ENCODE data around the gene MCC. TPM values are rescaled to one million over a fixed set of nuclear protein-coding genes. Genes with fewer than 3 reads are reported as not detected.

MCC gene
- total and polyA plus RNA-seq, 2 donors from 2014 or later: 2.4 to 20.6 TPM

DNA sequence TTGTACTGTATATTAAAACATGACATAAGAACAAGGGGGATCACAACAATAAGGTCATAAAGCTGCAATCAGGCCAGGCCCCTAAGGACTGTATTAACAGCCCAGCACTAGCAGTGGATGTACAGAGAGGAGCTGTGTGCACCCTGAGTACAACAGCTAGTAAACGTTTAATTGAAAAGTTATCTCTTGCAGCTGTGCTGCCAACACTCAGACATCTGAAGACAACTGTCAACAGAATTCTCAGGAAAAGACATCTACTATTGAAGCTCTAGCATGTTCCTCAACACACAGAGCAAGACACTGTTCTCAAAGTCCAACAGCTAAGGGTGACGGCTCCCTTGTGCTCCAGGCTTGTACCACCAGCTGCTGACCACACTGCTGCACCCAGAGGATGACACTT is 312.1 kb downstream of the MCC start:
- Histone ChIP-seq H3K36me3 (ENCODE audit: control insufficient read depth in 2 of 3, insufficient read depth in 3 of 3, low read length in 3 of 3) (no peaks in the 10 kb centered on the region), H3K27ac (ENCODE audit: low read depth in 2 of 2, low read length in 2 of 2) (no peak overlapping the region), H3K9ac (ENCODE audit: low read length in 3 of 3) (no peak overlapping the region), H3K4me3 (ENCODE audit: low read length in 3 of 3) (no peak overlapping the region), H3K4me1 (ENCODE audit: control insufficient read depth in 2 of 3, insufficient read depth in 2 of 3, low read depth in 1 of 3, low read length in 3 of 3) (peaks cover 0 to 2% (median 0%) of the 10 kb centered on the region in 3 donors), H3K27me3 (ENCODE audit: control insufficient read depth, insufficient read depth, low read length) (no peaks in the 10 kb centered on the region), H3K9me3 (ENCODE audit: control insufficient read depth in 2 of 3, insufficient read depth in 1 of 3, low read length in 3 of 3) (no peaks in the 10 kb centered on the region)
- FAIRE-seq: no peak
- TF ChIP-seq, protein P1, sequence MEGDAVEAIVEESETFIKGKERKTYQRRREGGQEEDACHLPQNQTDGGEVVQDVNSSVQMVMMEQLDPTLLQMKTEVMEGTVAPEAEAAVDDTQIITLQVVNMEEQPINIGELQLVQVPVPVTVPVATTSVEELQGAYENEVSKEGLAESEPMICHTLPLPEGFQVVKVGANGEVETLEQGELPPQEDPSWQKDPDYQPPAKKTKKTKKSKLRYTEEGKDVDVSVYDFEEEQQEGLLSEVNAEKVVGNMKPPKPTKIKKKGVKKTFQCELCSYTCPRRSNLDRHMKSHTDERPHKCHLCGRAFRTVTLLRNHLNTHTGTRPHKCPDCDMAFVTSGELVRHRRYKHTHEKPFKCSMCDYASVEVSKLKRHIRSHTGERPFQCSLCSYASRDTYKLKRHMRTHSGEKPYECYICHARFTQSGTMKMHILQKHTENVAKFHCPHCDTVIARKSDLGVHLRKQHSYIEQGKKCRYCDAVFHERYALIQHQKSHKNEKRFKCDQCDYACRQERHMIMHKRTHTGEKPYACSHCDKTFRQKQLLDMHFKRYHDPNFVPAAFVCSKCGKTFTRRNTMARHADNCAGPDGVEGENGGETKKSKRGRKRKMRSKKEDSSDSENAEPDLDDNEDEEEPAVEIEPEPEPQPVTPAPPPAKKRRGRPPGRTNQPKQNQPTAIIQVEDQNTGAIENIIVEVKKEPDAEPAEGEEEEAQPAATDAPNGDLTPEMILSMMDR (IDR thresholded peaks at IDR 0.05; ENCODE audit: borderline replicate concordance, extremely low read depth, insufficient read depth): no peak
- intact Hi-C loops (cut with DNase I): no loop called here
- no peak for DNase-seq

DNA sequence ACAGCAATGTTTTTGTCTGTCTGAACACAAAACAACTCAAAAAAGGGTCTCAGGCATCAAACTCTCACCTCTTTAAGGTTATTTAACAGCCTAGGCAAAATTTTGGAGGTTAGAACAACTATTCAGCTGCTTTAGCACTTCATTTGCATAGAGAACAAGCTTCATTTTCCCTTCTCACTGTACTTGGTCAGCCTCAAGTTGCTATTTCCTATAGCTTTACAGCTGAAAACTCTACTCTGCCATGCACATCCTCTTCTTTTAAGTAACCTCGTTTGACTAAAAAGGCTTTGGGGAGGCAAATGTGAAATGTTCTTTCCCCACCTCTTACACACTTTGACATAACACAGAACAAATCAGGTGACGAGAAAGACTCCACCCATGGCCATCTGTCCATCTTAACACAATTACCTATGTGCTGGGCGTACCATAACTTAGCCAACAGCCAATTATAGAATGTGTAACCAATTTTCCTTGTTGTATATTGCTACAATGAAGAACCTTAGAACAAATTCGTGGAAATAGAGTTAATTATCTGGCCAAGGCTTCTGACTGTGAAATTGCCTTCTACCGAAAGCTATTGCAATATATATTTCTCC is 315.9 kb downstream of the MCC start:
- no peak for FAIRE-seq
- intact Hi-C loops (cut with DNase I): no loop called here
- Histone ChIP-seq H3K36me3 (ENCODE audit: control insufficient read depth in 2 of 3, insufficient read depth in 3 of 3, low read length in 3 of 3) (no peaks in the 10 kb centered on the region), H3K9me3 (ENCODE audit: control insufficient read depth in 2 of 3, insufficient read depth in 1 of 3, low read length in 3 of 3) (no peaks in the 10 kb centered on the region), H3K27me3 (ENCODE audit: control insufficient read depth, insufficient read depth, low read length) (no peaks in the 10 kb centered on the region), H3K9ac (ENCODE audit: low read length in 3 of 3) (no peak overlapping the region), H3K27ac (ENCODE audit: low read depth in 2 of 2, low read length in 2 of 2) (no peak overlapping the region), H3K4me3 (ENCODE audit: low read length in 3 of 3) (no peak overlapping the region), H3K4me1 (ENCODE audit: control insufficient read depth in 2 of 3, insufficient read depth in 2 of 3, low read depth in 1 of 3, low read length in 3 of 3) (no peaks in the 10 kb centered on the region)
- TF ChIP-seq, protein P1 (IDR thresholded peaks at IDR 0.05; ENCODE audit: borderline replicate concordance, extremely low read depth, insufficient read depth): no peak
- DNase-seq: no peak

DNA sequence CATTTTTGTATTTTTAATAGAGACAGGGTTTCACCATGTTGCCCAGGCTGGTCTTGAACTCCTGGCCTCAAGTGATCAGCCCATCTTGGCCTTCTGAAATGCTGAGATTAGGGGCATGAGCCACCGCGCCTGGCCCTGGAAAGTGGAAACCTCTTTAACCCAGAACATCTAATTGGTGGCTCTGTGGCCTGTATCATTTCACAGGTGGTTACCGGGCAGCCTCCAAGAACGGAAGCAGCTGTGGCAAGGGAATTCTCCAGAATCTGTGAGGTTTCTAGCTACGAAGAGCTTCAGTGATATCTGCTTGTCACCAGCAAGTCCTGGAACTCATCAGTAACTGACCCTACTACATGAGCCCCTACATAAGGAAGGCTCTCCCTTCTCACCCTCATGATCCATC is 316.7 kb downstream of the MCC start:
- H3K4me3 ChIP-seq (ENCODE audit: low read length in 3 of 3): no peak overlapping the region
- H3K9me3 ChIP-seq (ENCODE audit: control insufficient read depth in 2 of 3, insufficient read depth in 1 of 3, low read length in 3 of 3): no peaks in the 10 kb centered on the region
- no peak overlapping the region for H3K27ac ChIP-seq (ENCODE audit: low read depth in 2 of 2, low read length in 2 of 2)
- FAIRE-seq (no peak), DNase-seq (no peak)
- no peaks in the 10 kb centered on the region for H3K36me3 ChIP-seq (ENCODE audit: control insufficient read depth in 2 of 3, insufficient read depth in 3 of 3, low read length in 3 of 3)
- TF ChIP-seq, protein P1 (IDR thresholded peaks at IDR 0.05; ENCODE audit: borderline replicate concordance, extremely low read depth, insufficient read depth): no peak
- no peaks in the 10 kb centered on the region for H3K27me3 ChIP-seq (ENCODE audit: control insufficient read depth, insufficient read depth, low read length)
- H3K4me1 ChIP-seq (ENCODE audit: control insufficient read depth in 2 of 3, insufficient read depth in 2 of 3, low read depth in 1 of 3, low read length in 3 of 3): no peaks in the 10 kb centered on the region
- H3K9ac ChIP-seq (ENCODE audit: low read length in 3 of 3): no peak overlapping the region
- intact Hi-C loops (cut with DNase I): no loop called here

DNA sequence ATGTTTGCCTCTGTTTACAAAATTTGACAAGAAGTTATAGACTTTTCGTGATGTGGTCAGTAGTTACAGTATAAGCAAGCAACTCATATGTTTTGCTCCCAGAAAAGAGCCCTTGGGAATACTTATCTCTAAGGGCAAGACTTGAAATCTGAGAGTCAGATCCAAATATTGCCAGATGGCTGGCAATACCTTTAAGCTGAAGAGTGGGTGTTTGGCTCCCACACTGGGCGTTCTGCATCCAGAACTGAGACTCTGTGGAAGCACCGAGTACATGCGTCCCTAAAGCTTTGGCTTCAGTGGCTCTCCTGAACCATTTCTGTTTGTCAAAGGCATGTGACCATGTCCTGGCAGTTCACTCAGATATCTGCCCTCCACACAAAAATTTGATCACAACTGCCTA is 317.5 kb downstream of the MCC start:
- no peaks in the 10 kb centered on the region for H3K27me3 ChIP-seq (ENCODE audit: control insufficient read depth, insufficient read depth, low read length)
- H3K9ac ChIP-seq (ENCODE audit: low read length in 3 of 3): no peak overlapping the region
- H3K36me3 ChIP-seq (ENCODE audit: control insufficient read depth in 2 of 3, insufficient read depth in 3 of 3, low read length in 3 of 3): no peaks in the 10 kb centered on the region
- H3K4me3 ChIP-seq (ENCODE audit: low read length in 3 of 3): no peak overlapping the region
- intact Hi-C loops (cut with DNase I): no loop called here
- H3K9me3 ChIP-seq (ENCODE audit: control insufficient read depth in 2 of 3, insufficient read depth in 1 of 3, low read length in 3 of 3): no peaks in the 10 kb centered on the region
- no peaks in the 10 kb centered on the region for H3K4me1 ChIP-seq (ENCODE audit: control insufficient read depth in 2 of 3, insufficient read depth in 2 of 3, low read depth in 1 of 3, low read length in 3 of 3)
- TF ChIP-seq, protein P1 (IDR thresholded peaks at IDR 0.05; ENCODE audit: borderline replicate concordance, extremely low read depth, insufficient read depth): no peak
- DNase-seq: no peak
- FAIRE-seq: no peak
- no peak overlapping the region for H3K27ac ChIP-seq (ENCODE audit: low read depth in 2 of 2, low read length in 2 of 2)

Measured in kidney (tissue), 14 donors.